D341Med (cell line): ENCODE results near the gene PXDN.
A peak's percentile ranks its signal among the peaks of the same experiment; 100 is the strongest.
"Not testable (repeated sequence)": the region's sequence is repeated elsewhere in the genome, so short reads cannot be mapped to it uniquely, and the experiment has no call there.

Experiments
- DNase-seq: peaks from one replicate; pipeline ENCODE4 v3.0.0; 2012; ENCODE audit warnings: low spot score

PXDN gene

GRCh38 chr2:1773883-1774282 lies 29.6 kb upstream of the PXDN start:
- no peak for DNase-seq

GRCh38 chr2:1772471-1773267 lies 28.4 kb upstream of the PXDN start:
- no peak for DNase-seq

DNA sequence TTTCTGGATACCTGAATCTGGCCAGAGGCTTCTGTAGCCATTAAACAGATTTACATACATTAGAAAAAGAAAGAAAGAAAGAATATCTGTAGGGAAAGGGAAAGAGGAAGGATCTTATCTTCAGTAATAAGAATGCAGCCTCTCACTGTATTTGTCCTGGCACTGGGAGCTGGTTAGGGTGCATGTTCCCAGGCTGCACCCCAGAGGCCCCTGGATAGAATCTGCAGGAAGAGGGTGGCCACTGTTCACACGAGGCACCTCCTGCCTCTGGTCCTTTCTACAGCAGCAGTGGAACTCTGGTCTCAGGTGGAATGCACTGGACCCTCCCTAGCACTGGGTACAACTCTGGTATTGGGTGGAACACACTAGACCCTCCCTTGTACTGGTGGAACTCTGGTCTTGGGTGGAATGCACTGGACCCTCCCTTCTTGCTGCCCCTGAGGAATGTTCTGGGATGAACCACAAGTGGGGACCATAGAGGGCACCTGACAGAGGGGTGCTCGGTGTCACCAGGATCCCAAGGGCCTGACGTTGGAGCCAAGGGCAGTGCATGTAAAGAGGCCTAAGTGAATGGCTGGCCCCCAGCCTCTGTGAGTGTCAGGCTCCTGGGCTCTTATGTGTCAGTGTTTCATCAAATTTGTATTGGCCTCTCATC lies 27.4 kb upstream of the PXDN start:
- DNase-seq = no peak

DNA sequence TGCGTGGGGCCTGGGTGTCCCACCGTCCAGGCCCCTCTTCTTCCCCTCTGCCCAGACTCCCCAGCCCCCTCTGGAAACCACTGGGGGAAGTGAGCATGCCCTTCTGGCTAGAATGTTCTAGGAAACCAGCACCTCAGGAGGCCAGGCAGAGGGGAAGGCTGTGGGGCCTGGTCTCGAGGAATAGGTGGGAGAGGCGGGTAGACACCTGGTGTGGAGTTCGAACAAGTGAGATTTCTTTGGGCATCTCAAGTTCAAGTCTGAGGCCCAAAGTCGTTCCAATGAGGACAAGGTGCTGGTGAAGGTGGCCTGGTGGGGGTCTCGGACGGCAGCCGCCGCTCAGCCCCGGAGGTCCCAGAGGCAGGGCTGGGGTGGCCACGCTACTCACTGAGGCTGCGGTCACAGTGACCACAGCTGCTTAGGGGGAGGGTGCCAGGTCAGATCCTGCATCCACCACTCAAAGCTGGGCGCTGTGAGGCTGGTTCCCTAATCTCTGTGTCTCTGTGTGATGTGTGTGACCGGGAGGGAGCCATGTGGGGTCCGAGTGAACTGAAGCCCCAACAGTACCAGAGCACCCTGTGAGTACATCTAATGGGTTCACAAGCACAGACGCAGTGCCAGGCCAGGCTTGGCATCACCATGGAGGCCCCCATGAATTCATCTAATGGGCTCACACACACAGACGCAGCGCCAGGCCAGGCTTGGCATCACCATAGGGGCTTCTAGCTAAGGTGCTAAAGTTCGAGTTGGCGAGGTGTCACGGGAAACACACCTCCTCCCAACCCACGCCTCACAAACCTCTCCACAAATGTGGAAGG lies 26.5 kb upstream of the PXDN start:
- DNase-seq = no peak

DNA sequence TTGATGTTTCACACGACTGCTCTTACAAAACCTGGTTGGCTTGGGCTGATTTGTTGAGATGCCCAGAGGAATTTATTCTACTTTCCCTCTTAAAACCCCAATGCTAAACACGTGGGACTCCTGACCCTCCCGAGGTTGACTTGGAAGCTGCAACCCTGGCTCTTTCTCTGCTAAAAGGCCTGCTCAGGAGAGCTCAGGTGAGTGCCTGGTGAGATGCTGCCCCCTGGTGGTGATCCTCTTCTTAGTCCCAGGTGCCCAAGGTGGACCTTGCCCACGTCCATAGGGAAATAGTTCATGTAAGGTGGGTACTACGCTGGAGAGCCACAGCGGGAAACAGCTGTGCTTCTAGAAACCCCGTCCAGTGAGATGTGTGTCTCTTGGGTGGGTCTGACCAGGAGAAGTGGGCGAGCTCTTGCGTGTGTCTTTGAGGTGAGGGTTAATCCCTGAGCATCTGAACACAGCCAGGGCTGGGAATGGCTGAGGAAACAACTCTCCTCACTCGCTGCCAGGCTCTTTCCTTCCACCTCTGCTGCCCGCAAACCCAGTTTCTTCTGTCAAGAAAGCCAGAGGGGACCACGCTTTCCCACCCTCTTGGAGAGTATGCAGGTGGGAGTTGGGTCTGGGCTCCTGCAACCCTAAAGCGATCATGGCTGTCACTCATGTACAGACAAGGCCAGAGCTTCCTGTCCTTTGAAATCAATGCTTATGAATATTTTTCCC lies 25.5 kb upstream of the PXDN start:
- DNase-seq = peak; percentile 49

GRCh38 chr2:1767939-1768691 lies 23.8 kb upstream of the PXDN start:
- DNase-seq = no peak

DNA sequence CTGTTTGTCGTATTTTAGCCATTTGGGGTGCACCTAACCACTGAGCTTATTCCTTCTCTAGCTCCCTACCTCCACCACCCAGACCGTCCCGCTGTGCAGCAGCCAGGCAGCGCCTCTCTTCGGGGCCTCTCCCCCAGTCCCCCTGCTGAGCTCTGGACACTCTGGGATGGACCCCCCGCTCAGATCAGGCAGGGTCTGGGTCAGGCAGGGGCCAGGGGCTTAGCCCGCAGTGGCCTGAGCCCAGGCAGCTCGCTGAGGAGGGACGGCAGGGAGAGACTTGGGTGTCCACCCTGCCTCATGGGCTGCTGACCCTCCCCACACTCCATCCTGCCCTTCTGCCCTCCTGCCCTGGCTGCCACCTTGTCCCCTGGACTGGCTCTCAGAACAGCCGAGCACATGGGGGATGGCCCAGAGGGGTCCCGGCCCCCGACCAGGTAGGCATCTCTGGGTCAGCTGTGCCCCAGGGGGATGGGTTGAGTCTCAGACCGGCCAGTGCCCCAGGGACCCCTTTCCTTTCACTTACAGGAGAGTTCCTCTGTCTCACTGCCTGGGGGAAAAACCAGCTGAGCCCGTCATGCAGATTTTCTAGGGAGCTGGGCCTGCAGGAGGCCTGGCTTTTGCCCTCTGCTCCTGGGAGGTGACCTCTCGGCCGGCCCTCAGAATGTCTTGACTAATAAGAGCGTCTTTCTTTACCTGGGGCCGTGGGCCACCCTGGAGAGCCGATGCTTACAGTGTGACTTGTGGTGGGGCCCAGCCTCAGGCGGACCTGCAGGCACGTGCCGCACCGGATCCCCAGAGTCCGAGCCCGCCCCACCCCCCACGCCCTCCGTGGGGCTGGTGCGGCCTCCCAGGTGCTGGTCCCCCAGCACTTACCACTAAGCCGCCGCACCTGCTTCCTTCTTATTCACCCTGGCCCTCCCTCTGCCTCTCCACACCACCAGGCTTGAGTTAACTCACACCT lies 22.8 kb upstream of the PXDN start:
- no peak for DNase-seq

GRCh38 chr2:1766425-1766824 lies 22.1 kb upstream of the PXDN start:
- no peak for DNase-seq

GRCh38 chr2:1765201-1765600 lies 20.9 kb upstream of the PXDN start:
- not testable (repeated sequence) for DNase-seq

DNA sequence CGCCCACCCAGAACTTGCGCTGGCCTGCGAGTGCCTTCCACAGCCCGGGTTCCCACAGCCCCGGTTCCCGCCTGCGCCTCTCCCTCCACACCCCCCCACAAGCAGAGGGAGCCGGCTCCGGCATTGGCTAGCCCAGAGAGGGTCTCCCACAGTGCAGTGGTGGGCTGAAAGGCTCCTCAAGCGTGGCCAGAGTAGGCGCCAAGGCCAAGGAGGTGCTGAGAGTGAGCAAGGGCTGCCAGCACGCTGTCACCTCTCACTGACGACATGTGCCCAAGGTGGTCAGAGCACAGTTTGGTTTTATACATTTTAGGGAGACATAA lies 15.3 kb upstream of the PXDN start:
- DNase-seq = no peak

DNA sequence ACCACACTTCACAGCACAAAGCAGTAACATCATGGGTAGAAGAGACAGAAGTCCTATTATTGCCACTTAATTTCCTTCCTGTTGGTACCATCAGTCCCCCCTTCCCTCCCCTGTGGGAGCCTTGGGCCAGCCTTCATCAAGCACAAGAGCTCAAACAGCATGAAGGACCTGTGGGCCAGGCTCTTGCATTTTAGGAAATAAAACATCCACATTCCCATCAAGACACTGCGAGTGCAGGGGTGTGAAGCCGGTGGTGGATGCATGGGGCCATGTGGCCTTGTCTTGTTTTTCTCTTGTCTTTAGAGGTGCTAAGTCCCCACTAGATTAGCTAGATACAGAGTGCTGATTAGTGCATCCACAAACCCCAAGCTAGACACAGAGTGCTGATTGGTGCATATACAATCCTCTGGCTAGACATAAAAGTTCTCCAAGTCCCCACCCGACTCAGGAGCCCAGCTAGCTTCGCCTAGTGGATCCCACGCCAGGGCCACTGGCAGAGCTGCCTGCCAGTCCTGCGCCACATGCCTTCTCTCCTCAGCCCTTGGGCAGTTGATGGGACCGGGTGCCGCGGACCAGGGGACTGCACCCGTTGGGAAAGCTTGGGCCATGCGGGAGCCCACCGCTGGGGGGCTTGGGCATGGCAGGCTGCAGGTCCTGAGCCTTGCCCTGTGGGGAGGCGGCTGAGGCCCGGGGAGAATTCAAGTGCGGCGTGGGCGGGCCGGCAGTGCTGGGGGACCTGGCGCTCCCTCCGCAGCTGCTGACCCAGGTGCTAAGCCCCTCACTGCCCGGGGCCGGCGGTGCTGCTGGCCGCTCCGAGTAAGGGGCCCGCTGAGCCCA lies 14.7 kb upstream of the PXDN start:
- DNase-seq = no peak

DNA sequence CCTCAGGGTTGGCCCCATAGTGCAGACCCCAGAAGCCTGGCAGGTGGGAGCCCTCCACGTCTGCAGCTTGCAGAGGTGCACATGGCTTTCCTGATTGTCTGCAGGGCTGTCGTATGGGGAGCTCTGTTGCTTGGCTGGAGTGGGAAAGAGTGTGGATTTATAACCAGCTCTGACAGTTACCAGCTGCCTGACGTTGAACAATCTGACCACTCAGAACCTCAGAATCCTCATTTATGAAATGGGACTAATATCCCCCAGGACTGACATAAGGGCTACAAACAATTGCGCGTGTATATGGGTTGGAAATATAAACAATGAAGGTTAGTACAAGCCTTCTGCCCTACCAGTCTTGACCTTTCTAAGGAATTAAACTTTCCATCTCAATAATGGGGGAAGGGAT lies 13.9 kb upstream of the PXDN start:
- DNase-seq = no peak

GRCh38 chr2:1757567-1757966 lies 13.3 kb upstream of the PXDN start:
- no peak for DNase-seq

- not testable (repeated sequence) for DNase-seq
Observed at GRCh38 chr2:1757146-1757545, 12.8 kb upstream of the PXDN start.

DNA sequence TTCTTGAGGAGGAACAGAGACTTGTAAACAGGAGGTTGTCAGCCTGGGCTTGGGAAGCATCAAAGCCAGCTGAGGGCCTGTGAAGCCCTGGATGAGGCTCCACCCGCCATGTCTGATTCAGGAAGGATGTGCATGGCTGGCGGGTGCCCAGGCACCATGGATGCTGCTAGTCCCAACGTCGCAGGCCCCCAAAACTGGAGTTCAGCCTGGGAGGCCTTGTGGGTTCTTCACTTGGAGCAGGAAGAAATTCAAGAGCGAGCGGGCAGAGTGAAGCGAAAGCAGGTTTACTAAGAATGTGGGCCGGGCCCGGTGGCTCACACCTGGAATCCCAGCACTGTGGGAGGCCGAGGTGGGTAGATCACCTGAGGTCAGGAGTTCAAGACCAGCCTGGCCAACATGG lies 12.1 kb upstream of the PXDN start:
- no peak for DNase-seq

GRCh38 chr2:1755436-1756191 lies 11.3 kb upstream of the PXDN start:
- DNase-seq = no peak

DNA sequence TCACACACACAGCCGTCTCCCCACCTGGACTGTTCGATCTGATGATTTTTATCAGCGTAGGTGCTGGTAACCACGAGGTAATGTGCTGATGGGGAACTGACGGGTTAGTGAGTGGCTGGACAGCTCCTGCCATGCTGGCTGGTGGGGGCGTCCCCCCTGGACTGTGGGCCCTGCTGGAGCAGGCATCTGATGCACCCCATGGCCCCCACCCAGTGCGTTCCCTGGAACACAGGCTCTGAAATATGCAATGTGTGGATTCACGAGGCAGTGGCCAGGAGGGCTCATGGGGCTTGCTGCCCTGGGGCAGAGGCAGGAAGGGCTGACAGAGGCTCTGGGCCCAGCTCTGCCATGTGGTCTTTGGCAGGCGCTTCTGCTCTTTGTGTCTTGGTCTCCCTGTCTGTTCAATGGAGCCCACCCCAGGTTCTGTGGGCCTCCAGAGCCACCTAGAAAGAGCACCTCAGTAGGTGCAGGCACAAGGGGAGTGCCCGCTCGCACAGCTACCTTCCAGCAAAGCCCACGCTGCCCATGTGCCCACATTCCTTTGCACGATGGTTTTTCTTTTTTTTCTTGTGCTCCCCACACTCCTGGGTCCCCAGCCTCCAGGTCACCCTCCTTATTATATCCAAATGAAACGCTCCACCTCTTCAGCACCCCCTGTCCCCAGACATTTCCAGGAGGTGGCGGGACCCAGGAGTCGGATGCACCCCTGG lies 10.3 kb upstream of the PXDN start:
- DNase-seq = no peak

DNA sequence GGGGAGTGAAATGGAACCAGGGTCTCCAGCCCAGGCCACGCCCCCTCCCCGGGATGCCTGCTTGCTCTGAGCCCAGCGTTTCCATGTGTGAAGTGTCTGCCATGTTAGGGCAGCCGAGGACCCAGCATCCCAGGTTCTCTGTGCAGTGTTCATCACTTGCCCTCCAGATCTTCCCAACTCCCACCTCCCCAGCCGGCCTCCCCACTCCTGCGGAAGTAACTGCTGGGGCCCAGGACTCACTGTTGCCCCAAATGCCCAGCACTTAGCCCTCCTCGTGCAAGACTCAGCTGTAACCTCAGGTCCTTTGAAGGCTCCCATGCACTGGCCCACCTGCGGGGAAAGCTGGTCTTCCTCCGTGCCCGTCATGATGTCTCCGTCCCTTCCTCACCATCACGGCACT lies 9.7 kb upstream of the PXDN start:
- no peak for DNase-seq
